Prostate gland (tissue), 2 donors: ENCODE data around the gene CFAP221.

ENCODE experiments used
- CTCF ChIP-seq, 4 experiments: fragments of 200-600 bp in 2 of 4; fragments of 450-650 bp in 2 of 4; sonication (generic) in 2 of 4; IDR thresholded peaks; 1 replicate in 3 of 4; 2 replicates in 1 of 4; pipeline ENCODE4 v1.5.1; 2016 to 2019; ENCODE audit warnings: antibody characterized with exemption in 4 of 4, mild to moderate bottlenecking in 2 of 4, moderate library complexity in 2 of 4
- POLR2A ChIP-seq: fragments of 450-650 bp; IDR thresholded peaks from one replicate; pipeline ENCODE4 v1.6.1; 2016; ENCODE audit warnings: antibody characterized with exemption, mild to moderate bottlenecking
- POLR2AphosphoS5 ChIP-seq: sonication (generic); formaldehyde crosslinking; IDR thresholded peaks from one replicate; pipeline ENCODE4 v1.6.1; 2017; ENCODE audit warnings: antibody characterized with exemption

DNA sequence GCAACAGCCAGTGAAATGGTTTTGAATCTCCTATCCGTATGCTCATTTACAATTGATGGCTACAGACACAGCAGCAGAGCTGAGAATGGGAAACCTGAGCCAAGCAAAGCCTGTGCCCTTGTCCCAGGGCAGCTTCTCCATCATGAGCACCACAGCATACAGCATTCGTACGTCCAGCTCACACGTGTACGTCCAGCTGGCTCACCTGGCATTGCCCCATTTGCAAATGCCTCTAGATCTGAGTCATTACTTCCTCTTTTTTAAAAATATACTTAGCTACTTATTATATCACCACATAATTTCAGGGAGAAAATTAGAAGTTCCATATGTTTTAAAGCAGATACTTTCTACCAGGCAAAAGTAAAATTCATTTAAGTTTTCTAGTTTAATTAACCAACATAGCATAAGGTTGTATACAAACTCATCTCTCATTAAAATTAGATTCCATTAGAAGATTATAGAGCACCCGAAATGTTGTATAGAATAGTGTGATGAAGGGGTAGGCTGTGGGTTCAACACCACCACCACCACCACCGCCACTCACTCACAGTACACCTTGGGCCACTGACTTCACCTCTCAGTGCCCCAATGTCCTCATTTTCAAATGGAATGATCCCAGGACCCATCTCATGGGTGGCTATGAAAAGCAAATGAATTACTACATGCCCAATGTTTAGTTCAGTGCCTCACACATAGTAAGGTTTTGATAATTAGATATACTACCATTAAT is 103.4 kb downstream of the CFAP221 start:
- no peak for TF ChIP-seq CTCF (IDR thresholded peaks at IDR 0.05)
- TF ChIP-seq POLR2A, result no peak
- no peak for TF ChIP-seq POLR2AphosphoS5
